ENCODE data around the gene HBZ.
"Not testable (repeated sequence)": the region's sequence is repeated elsewhere in the genome, so short reads cannot be mapped to it uniquely, and the experiment has no call there.

HBZ gene

GRCh38 chr16:153129-153521 is 681 bp downstream of the HBZ start:
- not testable (repeated sequence) for H2AFZ ChIP-seq (ENCODE audit: low read length); H2BK15ac ChIP-seq (ENCODE audit: low read length); H3K9me3 ChIP-seq (replicated peaks in 1 of 2; ENCODE audit: control insufficient read depth in 2 of 2, insufficient read depth in 1 of 2, low read depth in 1 of 2, low read length in 2 of 2); H3K27ac ChIP-seq (replicated peaks; ENCODE audit: low read length); H3K18ac ChIP-seq (ENCODE audit: low read length); DNase-seq (ENCODE audit: low spot score); H3K14ac ChIP-seq (ENCODE audit: low read length); H2BK12ac ChIP-seq (ENCODE audit: low read length); H2BK5ac ChIP-seq (ENCODE audit: low read length); H4K91ac ChIP-seq (ENCODE audit: low read depth, low read length, poor library complexity); H3K4me2 ChIP-seq (ENCODE audit: insufficient read depth, low read length, poor library complexity, severe bottlenecking); H3K79me1 ChIP-seq (ENCODE audit: low read depth, low read length); H4K8ac ChIP-seq (ENCODE audit: low read depth, low read length); H3K36me3 ChIP-seq (replicated peaks in 1 of 2; ENCODE audit: control insufficient read depth in 2 of 2, insufficient read depth in 2 of 2, low read length in 2 of 2); H3K4me3 ChIP-seq (ENCODE audit: low read length in 2 of 2); H3K4me1 ChIP-seq (ENCODE audit: control insufficient read depth in 2 of 2, insufficient read depth in 1 of 2, low read depth in 1 of 2, low read length in 2 of 2); H3K9ac ChIP-seq (ENCODE audit: low read depth, low read length, poor library complexity); H3K23ac ChIP-seq (ENCODE audit: low read depth, low read length, poor library complexity); H2BK120ac ChIP-seq (ENCODE audit: low read depth, low read length); H2AK5ac ChIP-seq (ENCODE audit: low read depth, low read length); H3K4ac ChIP-seq (ENCODE audit: low read length)
- H3K27me3 ChIP-seq (ENCODE audit: control insufficient read depth in 3 of 3, insufficient read depth in 3 of 3, low read depth in 1 of 3, low read length in 3 of 3) = peaks cover 7 to 68% (median 30%) of the 10 kb centered on the region in 3 experiments
- WGBS, 2 donors (ENCODE audit: extremely low coverage in 2 of 2, insufficient read length in 2 of 2, insufficient replicate concordance in 1 of 2) = no CpG with 5 or more reads among the region's 6 CpGs

GRCh38 chr16:153550-154216 is 1.2 kb downstream of the HBZ start:
- H3K4me1 ChIP-seq (ENCODE audit: control insufficient read depth in 2 of 2, insufficient read depth in 1 of 2, low read depth in 1 of 2, low read length in 2 of 2); H2BK5ac ChIP-seq (ENCODE audit: low read length); H3K79me1 ChIP-seq (ENCODE audit: low read depth, low read length); H3K23ac ChIP-seq (ENCODE audit: low read depth, low read length, poor library complexity); H3K18ac ChIP-seq (ENCODE audit: low read length); H3K27ac ChIP-seq (replicated peaks; ENCODE audit: low read length); H3K9me3 ChIP-seq (replicated peaks in 1 of 2; ENCODE audit: control insufficient read depth in 2 of 2, insufficient read depth in 1 of 2, low read depth in 1 of 2, low read length in 2 of 2); H3K36me3 ChIP-seq (replicated peaks in 1 of 2; ENCODE audit: control insufficient read depth in 2 of 2, insufficient read depth in 2 of 2, low read length in 2 of 2); H2BK120ac ChIP-seq (ENCODE audit: low read depth, low read length); H3K4ac ChIP-seq (ENCODE audit: low read length); H4K8ac ChIP-seq (ENCODE audit: low read depth, low read length); H4K91ac ChIP-seq (ENCODE audit: low read depth, low read length, poor library complexity); H2AFZ ChIP-seq (ENCODE audit: low read length); H3K14ac ChIP-seq (ENCODE audit: low read length); H3K4me3 ChIP-seq (ENCODE audit: low read length in 2 of 2); DNase-seq (ENCODE audit: low spot score); H2AK5ac ChIP-seq (ENCODE audit: low read depth, low read length); H2BK15ac ChIP-seq (ENCODE audit: low read length); H3K9ac ChIP-seq (ENCODE audit: low read depth, low read length, poor library complexity); H2BK12ac ChIP-seq (ENCODE audit: low read length): not testable (repeated sequence)
- Histone ChIP-seq H3K4me2 (ENCODE audit: insufficient read depth, low read length, poor library complexity, severe bottlenecking) (peak overlapping the region; percentile 18), H3K27me3 (ENCODE audit: control insufficient read depth in 3 of 3, insufficient read depth in 3 of 3, low read depth in 1 of 3, low read length in 3 of 3) (peaks cover 7 to 68% (median 32%) of the 10 kb centered on the region in 3 experiments)
- WGBS, 2 donors (ENCODE audit: extremely low coverage in 2 of 2, insufficient read length in 2 of 2, insufficient replicate concordance in 1 of 2) = no CpG with 5 or more reads among the region's 74 CpGs

DNA sequence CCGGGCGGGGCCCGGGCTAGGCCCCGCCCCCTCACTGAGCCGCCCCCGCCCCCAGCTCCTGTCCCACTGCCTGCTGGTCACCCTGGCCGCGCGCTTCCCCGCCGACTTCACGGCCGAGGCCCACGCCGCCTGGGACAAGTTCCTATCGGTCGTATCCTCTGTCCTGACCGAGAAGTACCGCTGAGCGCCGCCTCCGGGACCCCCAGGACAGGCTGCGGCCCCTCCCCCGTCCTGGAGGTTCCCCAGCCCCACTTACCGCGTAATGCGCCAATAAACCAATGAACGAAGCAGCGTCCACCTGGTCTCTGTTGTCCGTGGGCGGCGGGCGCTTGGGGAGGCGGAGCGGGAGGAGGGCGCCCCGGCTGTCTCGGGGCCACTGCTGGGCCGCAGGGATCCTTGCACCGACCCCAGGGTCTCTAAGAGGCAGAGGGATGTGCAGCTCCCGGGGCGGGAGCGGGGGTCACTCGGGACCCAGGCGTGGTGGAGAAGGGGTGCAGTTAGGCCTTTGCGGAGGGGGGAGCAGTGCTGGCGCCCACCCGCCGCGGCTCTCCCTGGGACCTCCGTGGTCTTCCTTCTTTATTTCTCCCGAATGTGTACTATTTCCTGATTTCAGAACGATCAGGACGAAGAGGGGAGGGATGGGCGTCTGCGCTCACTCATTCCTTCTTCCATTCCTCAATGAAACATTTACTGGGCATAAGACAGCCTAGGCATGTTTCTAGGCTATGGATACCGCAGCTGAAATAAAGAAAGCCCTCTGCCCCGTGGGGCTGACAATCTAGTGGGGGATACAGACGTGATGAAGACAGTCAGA is 2.0 kb downstream of the HBZ start:
- H3K27ac ChIP-seq (replicated peaks; ENCODE audit: low read length) = no peak overlapping the region
- no peak overlapping the region for H4K8ac ChIP-seq (ENCODE audit: low read depth, low read length)
- H3K23ac ChIP-seq (ENCODE audit: low read depth, low read length, poor library complexity) = no peak overlapping the region
- peak overlapping the region; percentile 37 to 77 for H3K4me3 ChIP-seq (ENCODE audit: low read length in 2 of 2)
- peak overlapping the region; percentile 98 for H3K14ac ChIP-seq (ENCODE audit: low read length)
- peaks cover 4 to 7% of the 10 kb centered on the region in 2 donors for H3K4me1 ChIP-seq (ENCODE audit: control insufficient read depth in 2 of 2, insufficient read depth in 1 of 2, low read depth in 1 of 2, low read length in 2 of 2)
- H3K27me3 ChIP-seq (ENCODE audit: control insufficient read depth in 3 of 3, insufficient read depth in 3 of 3, low read depth in 1 of 3, low read length in 3 of 3) = peaks cover 7 to 66% (median 31%) of the 10 kb centered on the region in 3 experiments
- peaks cover 0 to 2% of the 10 kb centered on the region in 2 donors for H3K9me3 ChIP-seq (replicated peaks in 1 of 2; ENCODE audit: control insufficient read depth in 2 of 2, insufficient read depth in 1 of 2, low read depth in 1 of 2, low read length in 2 of 2)
- H3K36me3 ChIP-seq (replicated peaks in 1 of 2; ENCODE audit: control insufficient read depth in 2 of 2, insufficient read depth in 2 of 2, low read length in 2 of 2) = no peaks in the 10 kb centered on the region
- no peak overlapping the region for H2BK12ac ChIP-seq (ENCODE audit: low read length)
- H3K18ac ChIP-seq (ENCODE audit: low read length) = peak overlapping the region; percentile 92
- peak overlapping the region; percentile 100 for H3K4me2 ChIP-seq (ENCODE audit: insufficient read depth, low read length, poor library complexity, severe bottlenecking)
- no peak overlapping the region for H4K91ac ChIP-seq (ENCODE audit: low read depth, low read length, poor library complexity)
- H3K79me1 ChIP-seq (ENCODE audit: low read depth, low read length) = no peaks in the 10 kb centered on the region
- no peak overlapping the region for H2BK15ac ChIP-seq (ENCODE audit: low read length)
- H2BK5ac ChIP-seq (ENCODE audit: low read length) = no peak overlapping the region
- no CpG with 5 or more reads among the region's 59 CpGs for WGBS, 2 donors (ENCODE audit: extremely low coverage in 2 of 2, insufficient read length in 2 of 2, insufficient replicate concordance in 1 of 2)
- DNase-seq (ENCODE audit: low spot score) = peak; percentile 59
- H2AK5ac ChIP-seq (ENCODE audit: low read depth, low read length) = no peak overlapping the region
- H2AFZ ChIP-seq (ENCODE audit: low read length) = peak overlapping the region; percentile 93
- H3K4ac ChIP-seq (ENCODE audit: low read length) = no peak overlapping the region
- peak overlapping the region; percentile 70 for H3K9ac ChIP-seq (ENCODE audit: low read depth, low read length, poor library complexity)
- H2BK120ac ChIP-seq (ENCODE audit: low read depth, low read length) = no peak overlapping the region

- Histone ChIP-seq H3K27me3 (ENCODE audit: control insufficient read depth in 3 of 3, insufficient read depth in 3 of 3, low read depth in 1 of 3, low read length in 3 of 3) (peaks cover 7 to 69% (median 31%) of the 10 kb centered on the region in 3 experiments), H3K4me2 (ENCODE audit: insufficient read depth, low read length, poor library complexity, severe bottlenecking) (peak overlapping the region; percentile 100), H3K18ac (ENCODE audit: low read length) (no peak overlapping the region), H2AFZ (ENCODE audit: low read length) (peak overlapping the region; percentile 93), H3K4me3 (ENCODE audit: low read length in 2 of 2) (no peak overlapping the region), H2BK12ac (ENCODE audit: low read length) (no peak overlapping the region), H3K14ac (ENCODE audit: low read length) (no peak overlapping the region), H3K36me3 (replicated peaks in 1 of 2; ENCODE audit: control insufficient read depth in 2 of 2, insufficient read depth in 2 of 2, low read length in 2 of 2) (no peaks in the 10 kb centered on the region), H3K9ac (ENCODE audit: low read depth, low read length, poor library complexity) (no peak overlapping the region), H3K27ac (replicated peaks; ENCODE audit: low read length) (no peak overlapping the region), H3K9me3 (replicated peaks in 1 of 2; ENCODE audit: control insufficient read depth in 2 of 2, insufficient read depth in 1 of 2, low read depth in 1 of 2, low read length in 2 of 2) (peaks cover 0 to 2% of the 10 kb centered on the region in 2 donors), H2AK5ac (ENCODE audit: low read depth, low read length) (no peak overlapping the region), H3K23ac (ENCODE audit: low read depth, low read length, poor library complexity) (no peak overlapping the region), H3K4ac (ENCODE audit: low read length) (no peak overlapping the region), H2BK15ac (ENCODE audit: low read length) (no peak overlapping the region), H2BK5ac (ENCODE audit: low read length) (no peak overlapping the region), H3K79me1 (ENCODE audit: low read depth, low read length) (no peaks in the 10 kb centered on the region), H3K4me1 (ENCODE audit: control insufficient read depth in 2 of 2, insufficient read depth in 1 of 2, low read depth in 1 of 2, low read length in 2 of 2) (peaks cover 4 to 7% of the 10 kb centered on the region in 2 donors), H4K8ac (ENCODE audit: low read depth, low read length) (no peak overlapping the region), H4K91ac (ENCODE audit: low read depth, low read length, poor library complexity) (no peak overlapping the region), H2BK120ac (ENCODE audit: low read depth, low read length) (no peak overlapping the region)
- DNase-seq (ENCODE audit: low spot score) = no peak
- no CpG with 5 or more reads among the region's 7 CpGs for WGBS, 2 donors (ENCODE audit: extremely low coverage in 2 of 2, insufficient read length in 2 of 2, insufficient replicate concordance in 1 of 2)
These were observed 2.6 kb downstream of the HBZ start for GRCh38 chr16:155031-155398.
